ENCODE results near the gene BPI. TPM values are rescaled to one million over a fixed set of nuclear protein-coding genes. Genes with fewer than 3 reads are reported as not detected.
"Not testable (repeated sequence)": the region's sequence is repeated elsewhere in the genome, so short reads cannot be mapped to it uniquely, and the experiment has no call there.

The BPI gene
- total RNA-seq, 2 donors from 2014 or later = not detected

- ATAC-seq (no peak), DNase-seq (no peak)
- intact Hi-C loops (cut with DNase I, micrococcal nuclease) = no loop called here
These were observed 5.9 kb upstream of the BPI start for GRCh38 chr20:38297916-38298674.

- intact Hi-C loops (cut with DNase I, micrococcal nuclease) = no loop called here
- ATAC-seq (peak; percentile 14), DNase-seq (peak; percentile 34 to 70)
These were observed 5.1 kb upstream of the BPI start for GRCh38 chr20:38298768-38299288.

GRCh38 chr20:38299963-38300362, 4.0 kb upstream of the BPI start:
- intact Hi-C loops (cut with DNase I, micrococcal nuclease) = no loop called here
- no peak for DNase-seq
- no peak for ATAC-seq

GRCh38 chr20:38300438-38300837, 3.5 kb upstream of the BPI start:
- intact Hi-C loops (cut with DNase I, micrococcal nuclease) = no loop called here
- DNase-seq (no peak), ATAC-seq (no peak)

- ATAC-seq = no peak
- intact Hi-C loops (cut with DNase I, micrococcal nuclease) = no loop called here
These were observed 2.6 kb upstream of the BPI start for GRCh38 chr20:38301309-38301708.

DNA sequence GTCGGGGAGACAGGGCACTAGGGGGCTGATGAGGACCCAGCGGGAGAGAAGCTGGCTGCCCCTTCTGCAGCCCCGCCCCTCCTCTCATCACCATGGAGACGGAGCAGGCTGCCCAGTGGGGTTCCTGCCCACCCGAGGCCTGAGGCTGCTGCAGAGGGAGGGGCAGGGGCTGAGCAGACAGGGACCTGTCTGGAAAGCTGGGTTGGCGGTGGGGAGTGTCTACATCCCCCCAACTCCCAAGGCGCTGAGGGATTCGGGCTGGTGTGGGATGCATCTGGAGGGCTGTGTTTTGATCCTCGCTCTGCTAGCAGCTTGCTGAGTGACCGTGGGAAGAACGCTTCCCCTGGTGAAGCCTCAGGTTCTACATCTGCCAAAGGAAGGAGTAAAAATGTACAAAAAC, 1.2 kb upstream of the BPI start:
- no peak for ATAC-seq
- intact Hi-C loops (cut with DNase I, micrococcal nuclease) = no loop called here
- DNase-seq = no peak

More at GRCh38 chr20:38301309-38301708, 2.6 kb upstream of the BPI start:
- DNase-seq = no peak

DNA sequence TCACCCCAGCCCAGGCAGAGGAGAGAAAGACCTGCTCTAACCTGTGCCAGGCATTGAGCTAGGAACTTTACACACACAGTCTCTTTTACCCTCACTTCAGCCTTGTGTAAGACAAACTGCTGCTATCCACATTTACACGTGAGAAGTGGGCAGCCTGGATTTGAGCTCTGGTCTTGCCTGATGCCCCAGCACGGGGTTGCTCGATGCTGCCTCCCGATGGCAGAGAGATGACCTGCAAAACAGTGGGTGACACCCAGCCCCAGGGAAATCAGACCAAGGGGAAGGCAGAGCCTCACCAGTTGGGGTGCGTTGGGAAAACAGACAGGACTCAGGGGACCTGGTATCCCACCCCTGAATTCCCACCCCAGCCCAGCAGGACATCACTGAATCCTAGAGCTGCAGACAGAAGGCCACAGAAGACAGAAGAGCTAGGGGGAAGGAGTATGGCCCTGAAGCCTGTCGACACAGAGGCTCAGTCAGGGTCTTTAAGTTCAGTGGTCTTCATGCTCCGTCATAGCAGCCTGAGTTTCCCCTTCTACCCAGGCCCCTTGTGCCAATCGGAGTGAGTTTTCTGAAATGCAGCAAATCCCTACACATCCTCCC, 990 bp downstream of the BPI start:
- DNase-seq (peak in 1 of 2 donors; percentile 26), ATAC-seq (no peak)
- intact Hi-C loops (cut with DNase I, micrococcal nuclease) = no loop called here

- intact Hi-C loops (cut with DNase I, micrococcal nuclease) = no loop called here
- DNase-seq (no peak), ATAC-seq (no peak)
These were observed 1.6 kb downstream of the BPI start for GRCh38 chr20:38305541-38305940.

GRCh38 chr20:38306379-38306778, 2.4 kb downstream of the BPI start:
- intact Hi-C loops (cut with DNase I, micrococcal nuclease) = no loop called here
- no peak for ATAC-seq

DNA sequence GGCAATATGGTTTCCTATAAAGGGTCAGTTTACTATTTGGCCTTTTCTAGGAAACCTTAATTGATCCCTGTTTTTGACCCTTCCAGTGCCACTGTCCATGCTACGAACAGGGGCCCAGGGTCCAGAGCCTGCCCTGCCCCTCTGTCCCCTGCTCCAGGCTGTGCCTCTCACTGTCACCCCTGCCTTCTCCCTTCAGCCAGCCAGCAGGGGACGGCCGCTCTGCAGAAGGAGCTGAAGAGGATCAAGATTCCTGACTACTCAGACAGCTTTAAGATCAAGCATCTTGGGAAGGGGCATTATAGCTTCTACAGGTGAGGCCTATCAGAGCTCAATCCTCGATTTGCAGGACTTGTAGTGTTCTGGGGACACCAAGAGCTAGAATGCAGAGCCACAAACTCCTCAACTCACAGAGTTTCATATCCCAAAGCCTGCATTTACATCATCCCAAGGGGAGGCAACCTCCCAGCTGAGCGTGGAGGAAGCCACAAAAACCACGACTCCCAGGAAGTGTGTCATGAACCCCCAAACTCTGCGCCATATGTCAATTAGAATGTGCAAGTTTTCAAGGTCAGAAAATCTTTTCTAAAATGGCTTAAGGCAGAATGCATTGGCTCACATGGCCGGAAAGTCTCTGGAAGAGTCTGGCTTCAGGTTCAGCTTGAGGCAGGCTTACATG, 3.6 kb downstream of the BPI start:
- intact Hi-C loops (cut with DNase I, micrococcal nuclease) = no loop called here
- ATAC-seq (no peak), DNase-seq (no peak)

More at GRCh38 chr20:38306379-38306778, 2.4 kb downstream of the BPI start:
- DNase-seq = no peak

DNA sequence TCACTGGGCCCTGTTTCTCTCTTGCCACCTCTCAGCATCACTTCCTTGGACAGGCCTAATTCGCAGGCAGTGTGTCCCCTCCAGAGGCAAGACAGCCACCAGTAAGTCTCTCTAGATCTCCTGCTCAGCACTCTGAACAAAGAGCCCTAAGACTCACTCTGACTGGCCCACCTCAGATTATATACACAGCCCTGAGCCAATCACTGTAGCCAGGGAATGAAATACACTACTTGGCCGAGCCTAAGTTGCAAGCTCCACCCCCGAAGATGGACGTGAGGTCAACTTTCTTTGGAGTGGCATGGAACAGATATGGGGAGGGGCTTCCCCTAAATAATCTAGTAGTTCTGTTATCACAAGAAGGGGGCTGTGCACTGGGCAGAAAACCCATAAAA, 4.1 kb downstream of the BPI start:
- ATAC-seq (no peak), DNase-seq (no peak)
- intact Hi-C loops (cut with DNase I, micrococcal nuclease) = no loop called here

DNA sequence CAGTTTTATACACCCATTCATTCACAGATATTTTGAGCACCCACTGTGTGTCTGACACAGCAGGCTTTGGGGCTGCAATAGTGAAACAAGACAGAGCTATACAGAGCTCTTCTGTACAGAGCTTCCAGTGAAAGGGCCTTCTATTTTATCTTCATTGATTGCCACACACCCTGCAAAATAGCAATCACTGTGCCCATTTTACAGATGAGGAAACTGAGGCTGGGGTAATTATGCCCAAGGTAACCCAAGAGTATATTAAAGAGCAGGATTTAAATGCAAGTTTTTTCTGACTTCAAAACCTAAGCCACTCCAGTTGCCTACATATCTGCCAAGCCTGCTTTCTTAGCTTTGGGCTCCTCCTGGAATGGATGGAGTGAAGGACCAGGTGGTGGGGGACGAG, 4.5 kb downstream of the BPI start:
- ATAC-seq (no peak), DNase-seq (no peak)
- intact Hi-C loops (cut with DNase I, micrococcal nuclease) = no loop called here

DNA sequence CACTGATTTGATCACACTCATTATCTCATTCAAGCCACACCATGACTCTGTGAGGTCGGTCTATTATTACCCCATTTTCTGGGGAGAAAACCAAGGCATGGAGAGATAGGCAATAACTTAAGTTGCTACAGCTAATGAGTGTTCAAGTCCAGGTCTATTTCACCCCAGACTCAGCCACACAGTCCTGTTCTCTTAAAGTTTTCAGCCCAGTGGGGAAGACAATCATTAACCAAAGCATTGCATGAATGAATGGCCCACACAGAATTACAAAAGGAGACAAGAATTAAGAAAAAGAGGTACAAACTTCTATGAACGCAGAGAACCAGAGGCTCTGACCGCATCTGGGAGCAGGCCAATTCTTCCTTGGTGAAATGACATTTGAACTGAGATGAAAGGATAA, 7.1 kb downstream of the BPI start:
- no peak for DNase-seq
- no peak for ATAC-seq
- intact Hi-C loops (cut with DNase I, micrococcal nuclease) = no loop called here

- ATAC-seq (no peak), DNase-seq (no peak)
- intact Hi-C loops (cut with DNase I, micrococcal nuclease) = no loop called here
These were observed 7.5 kb downstream of the BPI start for GRCh38 chr20:38311491-38311890.

GRCh38 chr20:38313676-38314075, 9.7 kb downstream of the BPI start:
- DNase-seq (no peak), ATAC-seq (no peak)
- intact Hi-C loops (cut with DNase I, micrococcal nuclease) = no loop called here

GRCh38 chr20:38314350-38314749, 10.4 kb downstream of the BPI start:
- ATAC-seq; intact Hi-C loops (cut with DNase I, micrococcal nuclease); DNase-seq: not testable (repeated sequence)

- intact Hi-C loops (cut with DNase I, micrococcal nuclease) = no loop called here
- DNase-seq (no peak), ATAC-seq (no peak)
These were observed 11.5 kb downstream of the BPI start for GRCh38 chr20:38315290-38315966.

GRCh38 chr20:38316341-38316740, 12.4 kb downstream of the BPI start:
- no peak for ATAC-seq
- intact Hi-C loops (cut with DNase I, micrococcal nuclease) = no loop called here

DNA sequence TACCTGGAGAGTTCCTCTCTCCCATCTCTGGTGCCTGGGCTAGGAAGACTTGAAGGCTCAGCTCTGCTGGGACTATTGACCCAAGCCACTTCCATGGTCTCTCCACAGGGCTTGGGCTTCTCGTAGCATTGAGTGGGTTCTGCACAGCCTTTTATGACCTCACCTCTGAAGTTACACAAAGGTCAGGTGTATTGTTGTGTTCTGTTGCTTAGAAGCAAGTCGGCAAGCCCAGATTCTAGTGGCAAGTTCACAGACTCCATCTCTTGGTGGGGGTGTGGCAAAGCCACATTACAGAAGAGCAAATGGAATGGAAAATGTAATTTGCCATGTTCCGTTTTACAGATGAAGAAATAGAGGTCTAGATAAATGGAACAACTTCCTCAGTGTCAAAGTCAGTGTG, 13.5 kb downstream of the BPI start:
- intact Hi-C loops (cut with DNase I, micrococcal nuclease) = no loop called here
- no peak for DNase-seq
- no peak for ATAC-seq

More at GRCh38 chr20:38316341-38316740, 12.4 kb downstream of the BPI start:
- no peak for DNase-seq
